ENCODE measurements around the gene SPINK7.
"Not testable (repeated sequence)": the region's sequence is repeated elsewhere in the genome, so short reads cannot be mapped to it uniquely, and the experiment has no call there.

Gene SPINK7

DNA sequence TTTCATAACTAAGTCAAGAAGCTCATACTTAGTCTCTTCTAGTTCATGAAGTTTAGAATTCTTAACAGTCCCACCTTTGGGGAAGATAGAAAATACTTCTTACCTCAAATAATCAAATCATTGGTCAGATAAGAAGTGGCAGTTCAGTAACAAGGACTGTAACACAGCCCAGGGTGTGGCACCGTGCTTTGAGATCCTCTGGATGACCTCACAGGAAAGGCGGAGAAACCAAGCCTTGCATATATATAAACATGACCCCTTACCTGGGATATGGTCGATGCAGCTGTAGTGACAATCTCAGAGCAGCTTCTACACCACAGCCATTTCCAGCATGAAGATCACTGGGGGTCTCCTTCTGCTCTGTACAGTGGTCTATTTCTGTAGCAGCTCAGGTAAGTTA, at the start of gene SPINK7:
Gene SPINK7, plus strand, starts transcription at position 271 of the 400 bp plus-strand sequence. Its CDS starts 61 bp downstream, at position 332.
- no peak for FAIRE-seq

DNA sequence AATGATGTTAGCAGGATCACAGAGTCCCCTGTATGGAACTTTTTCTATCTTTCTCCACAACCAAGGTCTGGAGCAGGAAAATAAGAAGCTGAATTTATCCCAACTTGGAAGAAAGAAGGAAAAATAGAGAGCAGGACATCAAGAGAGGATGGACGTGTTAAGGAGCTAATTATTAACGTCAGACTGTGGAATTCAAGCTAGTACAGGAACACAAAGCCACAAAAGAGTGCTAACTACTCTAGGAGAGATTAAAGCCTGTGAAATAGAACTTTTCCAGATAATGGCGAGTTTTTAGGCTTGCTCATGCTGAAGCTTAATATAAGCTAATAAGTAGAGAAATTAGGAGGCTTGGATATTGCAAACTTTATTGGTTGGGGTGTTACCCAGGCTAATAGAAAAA, 44.3 kb upstream of the SPINK7 start:
- no peak for FAIRE-seq

DNA sequence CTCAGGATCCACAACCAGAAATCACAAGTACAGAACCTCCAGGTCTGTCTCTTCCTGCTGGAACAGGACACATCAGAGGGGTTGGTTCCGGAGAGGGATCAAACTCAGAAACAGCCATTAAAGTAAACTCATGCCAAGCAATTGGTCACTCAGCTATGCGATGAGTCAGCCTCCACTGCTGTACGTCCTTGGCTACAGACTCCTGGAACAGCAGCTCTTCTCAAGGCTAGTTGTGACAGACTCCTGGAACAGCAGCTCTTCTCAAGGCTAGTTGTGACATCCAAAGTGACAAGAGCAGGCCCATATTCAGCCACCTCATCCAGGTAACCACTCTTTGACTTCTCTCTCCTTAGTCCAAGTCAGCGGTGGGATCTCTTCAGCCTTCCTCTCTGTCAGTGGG, 43.7 kb upstream of the SPINK7 start, which contains the start of gene SPINK13:
Gene SPINK13, plus strand, starts transcription at position 229 of the 400 bp plus-strand sequence. CDS start 1,279 bp downstream, outside the sequence.
- no peak for FAIRE-seq

DNA sequence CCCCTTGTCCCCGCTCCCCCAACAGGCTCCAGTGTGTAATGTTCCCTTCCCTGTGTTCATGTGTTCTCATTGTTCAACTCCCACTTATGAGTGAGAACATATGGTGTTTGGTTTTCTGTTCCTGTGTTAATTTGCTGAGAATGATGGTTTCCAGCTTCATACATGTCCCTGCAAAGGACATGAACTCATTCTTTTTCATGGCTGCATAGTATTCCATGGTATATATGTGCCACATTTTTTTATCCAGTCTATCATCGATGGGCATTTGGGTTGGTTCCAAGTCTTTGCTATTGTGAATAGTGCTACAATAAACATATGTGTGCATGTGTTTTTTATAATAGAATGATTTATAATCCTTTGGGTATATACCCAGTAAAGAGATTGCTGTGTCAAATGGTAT, 37.1 kb upstream of the SPINK7 start:
- not testable (repeated sequence) for FAIRE-seq

DNA sequence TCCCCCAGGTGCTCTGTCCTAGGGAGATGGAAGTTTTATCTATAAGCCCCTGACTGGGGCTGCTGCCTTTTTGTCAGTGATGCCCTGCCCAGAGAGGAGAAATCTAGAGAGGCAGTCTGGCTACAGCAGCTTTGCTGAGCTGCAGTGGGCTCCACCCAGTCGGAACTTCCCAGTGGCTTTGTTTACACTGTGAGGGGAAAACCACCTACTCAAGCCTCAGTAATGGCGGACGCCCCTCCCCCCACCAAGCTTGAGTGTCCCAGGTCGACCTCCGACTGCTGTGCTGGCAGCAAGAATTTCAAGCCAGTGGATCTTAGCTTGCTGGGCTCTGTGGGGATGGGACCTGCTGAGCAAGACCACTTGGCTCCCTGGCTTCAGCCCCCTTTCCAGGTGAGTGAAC, 31.3 kb upstream of the SPINK7 start:
- FAIRE-seq, result not testable (repeated sequence)

DNA sequence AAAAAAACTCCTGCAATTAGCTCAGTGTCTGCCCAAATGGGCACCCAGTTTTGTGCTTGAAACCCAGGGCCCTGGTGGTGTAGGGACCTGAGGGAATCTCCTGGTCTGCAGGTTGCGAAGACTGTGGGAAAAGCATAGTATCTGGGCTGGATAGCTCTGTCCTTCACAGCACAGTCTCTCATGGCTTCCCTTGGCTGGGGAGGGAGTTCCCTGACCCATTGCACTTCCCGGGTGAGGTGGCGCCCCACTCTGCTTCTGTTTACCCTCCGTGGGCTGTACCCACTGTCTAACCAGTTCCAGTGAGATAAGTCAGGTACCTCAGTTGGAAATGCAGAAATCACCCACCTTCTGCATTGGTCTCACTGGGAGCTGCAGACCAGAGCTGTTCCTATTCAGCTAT, 30.9 kb upstream of the SPINK7 start:
- FAIRE-seq, result not testable (repeated sequence)

DNA sequence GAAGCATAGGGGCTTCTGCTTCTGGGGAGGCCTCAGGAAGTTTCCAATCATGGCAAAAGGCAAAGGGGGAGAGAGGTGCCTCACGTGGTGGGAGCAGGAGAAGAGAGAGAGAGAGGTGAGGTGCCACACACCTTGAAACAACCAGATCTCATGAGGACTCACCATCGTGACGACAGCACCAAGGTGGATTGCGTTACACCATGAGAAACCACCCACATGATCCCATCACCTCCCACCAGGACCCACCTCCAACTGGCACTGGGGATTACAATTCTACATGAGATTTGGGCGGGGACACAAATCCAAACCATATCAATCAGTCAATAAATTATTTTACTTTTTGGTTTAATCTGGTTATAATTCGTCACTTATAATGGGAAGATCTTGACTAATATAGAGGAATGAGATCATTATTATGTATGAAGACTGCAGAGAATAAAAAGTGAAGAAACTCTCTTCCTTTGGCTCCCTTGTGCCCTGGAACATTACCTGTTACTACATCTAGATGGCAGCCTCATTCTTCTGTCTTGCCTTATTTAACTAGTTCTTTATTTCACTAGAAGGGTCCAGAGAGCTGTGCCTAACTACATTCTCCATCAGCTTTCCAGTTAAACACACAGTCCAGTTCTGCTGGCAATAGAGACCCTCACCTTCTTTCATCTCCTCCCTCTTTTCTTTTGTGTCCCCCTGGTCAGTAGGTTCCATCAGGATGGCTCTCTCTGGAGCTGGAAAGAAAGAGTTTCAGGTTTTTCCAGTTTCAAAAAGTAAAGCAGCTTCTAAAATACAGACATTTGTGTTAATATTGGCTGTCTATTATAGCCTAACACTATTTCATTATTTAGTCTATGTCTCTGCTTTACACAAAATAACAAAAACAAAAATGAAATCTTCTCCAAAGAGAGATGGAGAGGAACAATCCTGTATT, 21.7 kb upstream of the SPINK7 start:
- FAIRE-seq, result peak; percentile 75

DNA sequence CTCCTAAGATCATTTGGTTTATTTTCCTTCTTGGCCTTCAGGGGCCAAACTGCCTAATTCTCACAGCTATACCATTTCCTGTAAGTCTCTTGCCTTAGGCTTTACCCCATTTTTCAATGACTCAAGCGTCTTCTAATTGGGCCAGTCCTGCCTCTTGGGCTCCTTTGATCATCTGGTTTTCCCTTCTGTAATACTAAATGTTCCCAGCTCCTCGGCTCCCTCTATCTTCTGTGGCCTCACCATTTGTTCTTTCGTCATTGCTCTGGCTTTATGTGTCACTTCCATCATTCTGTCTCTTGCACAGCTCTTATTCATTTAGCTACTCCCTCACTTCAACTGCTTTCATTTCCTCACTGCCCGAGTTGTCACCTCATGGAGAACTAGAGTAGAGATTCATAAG, 14.5 kb upstream of the SPINK7 start:
- FAIRE-seq, result no peak

DNA sequence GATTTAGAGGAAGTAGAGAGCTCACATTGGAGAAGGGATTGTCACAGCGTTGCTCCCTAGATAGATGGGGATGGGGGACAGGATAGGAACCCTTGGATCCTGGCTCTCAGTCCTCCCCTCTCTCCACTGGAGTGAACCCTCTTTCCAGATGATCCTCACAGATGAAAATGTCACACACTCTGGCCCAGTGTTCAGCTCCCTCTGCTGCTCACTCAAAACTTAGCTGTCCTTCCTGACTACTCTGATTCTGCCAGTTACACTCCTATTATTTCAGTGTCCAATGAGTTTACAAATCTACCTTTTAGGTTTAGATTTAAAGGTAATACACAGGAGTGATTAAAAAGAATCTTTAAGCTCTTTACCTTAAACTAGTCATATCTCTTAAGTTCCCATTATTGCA, 5.8 kb upstream of the SPINK7 start:
- no peak for FAIRE-seq

DNA sequence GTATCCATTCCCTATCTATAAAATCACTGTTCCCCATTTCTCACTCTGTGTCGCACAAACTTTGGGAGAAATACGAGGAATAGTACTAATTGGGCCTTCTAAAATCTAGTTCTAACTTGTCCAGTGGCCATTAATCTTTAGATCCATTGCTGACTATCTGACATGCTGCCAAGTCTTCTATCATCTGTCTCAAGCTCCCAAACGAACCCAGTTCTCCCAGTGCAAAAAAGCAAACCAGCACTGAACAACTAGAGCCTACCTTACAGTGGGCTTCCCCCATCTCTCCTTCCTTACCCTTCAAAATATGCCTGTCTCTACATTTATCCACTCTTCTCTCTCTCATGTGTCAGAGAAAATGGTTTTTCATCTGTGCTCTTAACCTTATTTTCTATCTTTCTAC, 3.2 kb upstream of the SPINK7 start:
- no peak for FAIRE-seq

DNA sequence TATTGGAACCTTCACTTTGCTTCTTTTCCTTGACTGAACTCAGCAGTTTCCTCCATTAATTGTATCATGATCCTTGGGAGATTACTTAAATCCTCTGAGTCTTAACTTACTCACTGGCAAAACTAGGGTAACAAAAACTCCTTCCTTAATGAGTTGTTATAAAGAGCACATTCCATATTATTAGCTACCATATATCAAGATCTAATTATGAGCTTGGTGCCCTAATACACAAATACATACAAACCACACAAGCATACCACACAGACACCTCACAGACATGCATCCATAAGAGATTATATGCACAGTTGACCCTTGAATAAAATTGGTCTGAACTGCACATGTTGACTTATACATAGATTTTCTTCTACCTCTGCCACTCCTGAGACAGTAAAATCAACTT, 2.5 kb upstream of the SPINK7 start:
- FAIRE-seq, result no peak

DNA sequence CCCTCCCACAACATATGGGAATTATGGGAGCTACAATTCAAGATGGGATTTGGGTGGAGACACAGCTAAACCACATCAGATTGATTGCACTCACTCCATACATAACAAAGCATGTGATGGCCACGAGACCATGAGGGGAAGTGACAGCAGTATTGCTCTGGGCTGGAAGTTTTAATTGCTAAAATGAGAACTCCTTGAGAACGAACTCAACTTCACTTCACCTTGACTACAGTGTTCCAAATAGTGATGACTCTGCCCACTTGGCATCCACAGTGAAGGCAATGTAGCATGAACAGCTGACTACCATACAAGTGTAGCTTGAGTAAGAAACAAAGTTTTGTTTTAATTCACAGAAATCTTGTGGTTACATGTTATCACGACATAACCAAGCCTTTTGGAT, 739 bp upstream of the SPINK7 start:
- no peak for FAIRE-seq

DNA sequence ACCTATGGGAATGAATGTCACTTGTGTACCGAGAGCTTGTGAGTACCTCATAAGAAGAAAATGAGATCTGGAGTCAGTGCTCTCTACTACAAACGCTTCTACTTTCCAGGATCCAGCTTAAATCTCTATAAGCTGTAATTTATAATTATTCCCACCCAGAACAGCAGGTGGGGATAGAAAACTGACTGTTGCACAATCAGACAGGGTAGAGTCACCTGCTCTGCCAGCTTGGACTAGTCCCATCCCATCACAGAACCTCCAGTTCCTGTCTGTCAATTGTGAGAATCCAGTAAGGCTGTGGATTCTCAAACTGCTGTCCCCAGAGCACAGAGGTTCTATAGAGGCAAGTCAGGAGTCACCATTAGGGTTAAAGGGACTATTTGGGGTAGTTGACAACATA, 2.0 kb downstream of the SPINK7 start:
- no peak for FAIRE-seq

DNA sequence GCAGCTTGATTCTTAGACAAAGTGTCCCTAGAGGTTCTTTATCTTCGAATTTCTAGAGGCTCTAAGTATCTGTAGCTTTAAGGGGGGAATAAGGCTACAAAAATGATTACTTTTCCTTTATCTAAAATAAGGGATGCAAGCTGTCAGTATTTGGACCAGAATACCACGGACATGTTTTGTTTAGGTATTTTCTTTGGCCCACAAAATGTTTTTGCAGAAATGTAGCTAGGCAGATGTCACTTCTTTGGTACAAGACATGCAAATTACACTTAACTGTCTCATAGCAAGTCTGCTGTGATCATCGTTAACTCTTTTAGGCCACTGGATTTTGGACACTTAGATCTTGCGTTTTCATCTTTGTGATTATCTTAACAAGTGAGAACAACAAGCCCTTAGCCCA, 2.5 kb downstream of the SPINK7 start:
- no peak for FAIRE-seq

DNA sequence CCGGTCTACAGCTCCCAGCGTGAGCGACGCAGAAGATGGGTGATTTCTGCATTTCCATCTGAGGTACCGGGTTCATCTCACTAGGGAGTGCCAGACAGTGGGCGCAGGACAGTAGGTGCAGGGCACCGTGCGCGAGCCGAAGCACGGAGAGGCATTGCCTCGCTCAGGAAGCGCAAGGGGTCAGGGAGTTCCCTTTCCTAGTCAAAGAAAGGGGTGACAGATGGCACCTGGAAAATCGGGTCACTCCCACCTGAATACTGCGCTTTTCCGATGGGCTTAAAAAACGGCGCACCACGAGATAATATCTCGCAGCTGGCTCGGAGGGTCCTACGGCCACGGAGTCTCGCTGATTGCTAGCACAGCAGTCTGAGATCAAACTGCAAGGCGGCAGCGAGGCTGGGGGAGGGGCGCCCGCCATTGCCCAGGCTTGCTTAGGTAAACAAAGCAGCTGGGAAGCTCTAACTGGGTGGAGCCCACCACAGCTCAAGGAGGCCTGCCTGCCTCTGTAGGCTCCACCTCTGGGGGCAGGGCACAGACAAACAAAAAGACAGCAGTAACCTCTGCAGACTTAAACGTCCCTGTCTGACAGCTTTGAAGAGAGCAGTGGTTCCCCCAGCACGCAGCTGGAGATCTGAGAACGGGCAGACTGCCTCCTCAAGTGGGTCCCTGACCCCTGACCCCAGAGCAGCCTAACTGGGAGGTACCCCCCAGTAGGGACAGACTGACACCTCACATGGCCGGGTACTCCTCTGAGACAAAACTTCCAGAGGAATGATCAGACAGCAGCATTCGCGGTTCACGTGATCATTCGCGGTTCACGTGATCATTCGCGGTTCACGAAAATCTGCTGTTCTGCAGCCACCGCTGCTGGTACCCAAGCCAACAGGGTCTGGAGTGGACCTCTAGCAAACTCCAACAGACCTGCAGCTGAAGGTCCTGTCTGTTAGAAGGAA, 8.1 kb downstream of the SPINK7 start:
- FAIRE-seq, result not testable (repeated sequence)

DNA sequence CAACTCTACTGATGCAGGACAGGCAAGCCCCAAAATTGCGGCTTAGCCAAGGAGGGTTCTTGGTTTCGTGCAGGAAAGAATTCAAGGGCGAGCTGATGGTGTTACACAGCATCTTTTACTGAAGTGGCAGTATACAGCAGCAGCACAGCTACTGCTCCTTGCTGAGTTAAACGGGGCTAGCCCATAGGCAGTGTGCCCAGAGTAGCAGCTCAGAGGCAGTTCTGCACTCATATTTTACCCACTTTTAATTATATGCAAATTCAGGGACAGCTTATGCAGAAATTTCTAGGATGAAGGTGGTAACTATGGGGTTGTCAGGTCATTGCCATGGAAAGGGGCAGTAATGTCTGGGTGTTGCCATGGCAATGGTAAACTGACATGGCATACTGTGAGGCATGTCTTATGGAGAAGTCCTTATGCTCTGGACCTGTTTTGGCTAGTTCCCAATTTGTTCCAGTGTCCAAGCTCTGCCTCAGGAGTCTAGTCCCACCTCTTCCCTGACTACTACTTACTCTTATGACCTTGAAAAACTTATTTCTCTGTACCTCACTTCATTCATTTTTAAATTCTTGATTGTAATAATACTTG, 21.1 kb downstream of the SPINK7 start:
- no peak for FAIRE-seq

DNA sequence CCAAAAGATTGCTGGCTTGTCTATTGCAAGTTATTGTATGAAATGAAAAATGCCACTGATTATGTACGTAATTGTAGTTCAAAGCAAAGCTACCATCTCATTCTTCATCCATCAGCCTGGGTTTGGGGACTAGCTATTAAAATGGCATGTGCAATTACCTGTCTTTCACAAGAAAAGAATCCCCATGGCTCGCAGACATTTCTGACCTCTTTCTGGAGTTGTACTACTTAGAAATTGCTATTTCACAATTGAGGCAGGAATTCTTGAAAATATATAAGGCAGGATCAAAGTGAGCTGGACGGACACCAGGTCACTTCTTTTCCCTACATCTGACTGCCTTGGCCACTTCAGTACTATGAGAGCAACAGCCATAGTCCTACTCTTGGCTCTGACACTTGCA, 23.0 kb downstream of the SPINK7 start, which contains the start of gene SPINK9:
Gene SPINK9, plus strand, starts transcription at position 301 of the 400 bp plus-strand sequence. Its CDS starts 55 bp downstream, at position 356.
- no peak for FAIRE-seq

DNA sequence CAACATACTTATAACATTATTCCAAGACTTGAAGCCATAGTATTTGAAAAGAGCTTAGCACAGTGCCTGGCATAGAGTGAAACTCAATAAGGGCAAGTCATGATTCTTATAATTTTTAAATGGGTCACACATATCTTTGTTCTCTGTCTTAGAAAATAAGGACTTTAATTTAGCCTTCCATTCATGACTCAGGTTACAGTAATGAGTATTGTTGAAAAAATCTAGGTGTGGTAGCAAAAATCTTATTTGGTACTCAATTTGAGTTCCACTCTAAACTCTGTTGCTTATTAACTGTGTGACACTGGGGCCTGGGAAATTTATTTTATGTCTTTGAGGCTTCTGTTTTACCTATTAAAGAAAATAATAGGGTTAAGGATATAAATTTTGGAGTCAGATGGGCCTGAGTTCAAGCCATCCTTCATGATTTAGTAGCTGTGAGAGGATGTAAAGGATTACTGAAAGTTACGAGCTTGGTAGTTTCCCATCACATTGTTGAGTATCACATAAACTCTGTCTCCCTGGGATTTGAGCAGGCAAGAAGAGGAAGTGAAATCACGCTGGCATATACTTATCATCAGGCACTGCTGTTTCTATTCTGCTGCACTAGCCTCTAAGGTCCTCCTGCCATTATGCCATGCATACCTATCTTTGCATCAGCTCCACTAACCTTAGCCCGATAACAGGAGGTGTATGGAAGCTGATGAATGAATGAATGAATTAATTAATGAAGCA, 24.6 kb downstream of the SPINK7 start:
- FAIRE-seq, result no peak

DNA sequence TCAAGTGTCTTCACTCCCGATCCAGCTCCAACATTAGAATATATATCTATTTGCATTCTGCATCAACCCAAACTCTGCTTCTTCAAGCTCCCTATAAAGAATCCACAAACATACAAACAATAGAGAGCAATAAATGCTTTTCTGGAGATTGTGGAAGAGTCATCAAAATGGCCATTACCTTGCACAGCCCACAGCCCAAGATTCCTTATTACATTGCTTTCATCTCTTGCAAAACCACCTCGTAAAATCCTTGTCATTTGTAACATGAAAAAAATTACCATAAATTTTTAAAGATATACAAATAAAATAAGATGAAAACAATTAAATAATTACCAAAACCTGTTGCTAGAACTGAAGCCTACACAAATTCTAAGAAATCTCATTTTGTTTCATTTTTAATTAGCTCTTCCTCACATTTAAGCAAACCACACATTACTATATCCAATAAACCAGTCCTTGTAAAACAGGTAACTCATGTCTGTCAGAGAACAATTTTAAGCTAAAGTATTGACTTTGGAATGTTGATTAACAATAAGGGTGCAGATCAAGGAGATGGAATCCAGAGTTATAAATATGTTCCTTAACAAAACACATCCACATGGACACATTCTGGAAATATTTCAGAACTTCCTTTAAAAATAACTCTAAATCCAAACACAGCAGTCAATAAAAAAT, 30.3 kb downstream of the SPINK7 start:
- no peak for FAIRE-seq

DNA sequence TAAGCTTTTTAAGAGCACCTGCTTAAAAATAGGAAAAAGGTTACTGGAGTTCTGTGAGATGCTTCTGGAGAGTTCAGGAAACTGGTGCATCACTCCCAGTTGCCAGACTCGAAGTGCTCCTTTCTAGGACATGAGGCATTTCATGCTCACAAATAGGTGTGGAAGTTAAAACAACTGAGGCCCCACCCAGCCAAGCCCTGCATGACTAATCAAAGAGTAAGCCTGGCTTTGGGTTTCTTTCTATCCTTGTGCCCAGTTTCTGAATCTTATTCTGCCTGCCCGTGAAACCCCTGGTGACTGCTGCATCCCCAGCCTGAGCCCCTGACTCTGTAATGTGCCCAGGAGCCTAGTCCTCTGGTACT, 30.8 kb downstream of the SPINK7 start:
- FAIRE-seq, result no peak

DNA sequence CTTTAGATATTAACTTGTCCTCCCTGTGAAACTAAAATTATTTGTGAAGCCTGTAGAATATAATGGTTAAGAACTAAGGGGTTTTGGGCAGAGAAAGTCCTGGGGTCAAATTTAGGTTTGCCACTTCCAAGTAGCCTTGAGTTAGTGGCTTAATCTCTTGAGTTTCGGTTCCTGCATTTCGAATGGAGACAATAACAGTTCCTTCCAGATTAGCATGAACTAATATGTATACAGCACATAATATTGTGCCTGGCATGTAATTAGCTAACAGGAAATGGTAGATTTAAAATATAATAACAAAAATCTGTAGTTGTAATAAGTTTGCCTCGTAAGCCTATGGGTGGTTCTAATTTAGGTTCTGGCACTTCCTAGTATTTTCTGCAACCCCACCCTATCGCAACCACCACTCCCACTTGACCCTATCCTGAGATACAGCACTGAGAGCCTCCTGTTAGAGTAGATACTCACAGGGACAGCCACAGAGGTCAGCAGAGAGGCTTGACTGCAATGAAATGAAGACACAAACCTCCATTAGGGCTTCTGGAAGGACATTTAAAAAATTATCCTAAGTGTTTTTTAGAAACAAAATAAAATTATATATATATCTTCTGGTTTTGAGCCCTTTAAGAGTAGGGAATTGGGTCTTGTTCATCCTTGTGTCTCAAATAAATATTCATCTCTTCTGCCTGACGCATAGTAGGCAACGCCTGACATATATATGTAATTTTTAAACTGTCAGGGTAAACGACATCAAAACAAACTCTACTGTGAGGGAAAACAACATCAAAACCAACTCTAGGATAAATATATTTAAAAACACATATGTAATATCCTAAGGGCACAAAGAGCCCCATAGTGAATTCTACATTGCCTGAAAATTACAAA, 31.6 kb downstream of the SPINK7 start:
- no peak for FAIRE-seq

Data from islet of Langerhans (tissue), 1 donor.